OCI-LY3 (cell line): ENCODE data around the gene ARMH3.

ENCODE experiments used
- H2AFZ ChIP-seq: fragments of 200-600, 300-600 bp; shearing (Covaris generic); 2 replicates; pipeline ENCODE4 v1.6.0; 2014; ENCODE audit warnings: antibody characterized with exemption, low read depth, low read length
- H3K27ac ChIP-seq: fragments of 200-600, 300-600 bp; sonication (generic); 2 replicates; pipeline ENCODE4 v1.5.1; 2014; ENCODE audit warnings: mild to moderate bottlenecking, low read length, moderate library complexity, mixed read lengths
- H3K27me3 ChIP-seq: fragments of 200-600, 300-600 bp; sonication (generic); 2 replicates; pipeline ENCODE4 v1.6.1; 2014; ENCODE audit warnings: low read depth, low read length, mixed read lengths
- H3K36me3 ChIP-seq: fragments of 200-600, 300-600 bp; sonication (generic); replicated peaks from 2 replicates; pipeline ENCODE3; 2014; ENCODE audit warnings: low read depth, low read length, mixed read lengths
- H3K4me1 ChIP-seq: fragments of 300-600, 200-600 bp; sonication (generic); 2 replicates; pipeline ENCODE4 v1.6.1; 2014; ENCODE audit warnings: low read length, mixed read lengths
- H3K4me2 ChIP-seq: fragments of 200-600, 300-600 bp; sonication (generic); 2 replicates; pipeline ENCODE4 v1.6.1; 2014; ENCODE audit warnings: low read length, mixed read lengths
- H3K4me3 ChIP-seq: fragments of 300-600, 200-600 bp; sonication (generic); 2 replicates; pipeline ENCODE4 v1.5.1; 2014; ENCODE audit warnings: antibody characterized with exemption, mild to moderate bottlenecking, low read length, moderate library complexity
- H3K79me2 ChIP-seq: fragments of 300-600, 200-600 bp; shearing (Covaris generic); 2 replicates; pipeline ENCODE4 v1.6.1; 2014; ENCODE audit warnings: mild to moderate bottlenecking, low read length, mixed read lengths
- H3K9ac ChIP-seq: fragments of 300-600, 200-600 bp; shearing (Covaris generic); 2 replicates; pipeline ENCODE4 v1.6.0; 2014; ENCODE audit warnings: mild to moderate bottlenecking, low read length, moderate library complexity
- H3K9me3 ChIP-seq: fragments of 200-600, 300-600 bp; shearing (Covaris generic); 2 replicates; pipeline ENCODE4 v1.6.1; 2014; ENCODE audit warnings: low read length, mixed read lengths; ENCODE audit not compliant: insufficient read depth
- H4K20me1 ChIP-seq: fragments of 200-600, 300-600 bp; sonication (generic); 2 replicates; pipeline ENCODE4 v1.6.1; 2016; ENCODE audit warnings: low read length, mixed read lengths; ENCODE audit not compliant: insufficient read depth
- EZH2phosphoT487 ChIP-seq: fragments of 200-600 bp; shearing (Covaris generic); IDR thresholded peaks from 2 replicates; pipeline ENCODE4 v1.6.1; 2018; ENCODE audit warnings: antibody characterized with exemption, mixed run types, low read depth
- TF ChIP-seq, protein P1 (sequence below): fragments of 200-600, 300-600 bp; sonication (generic); IDR thresholded peaks from 2 replicates; pipeline ENCODE4 v1.5.1; 2014; ENCODE audit warnings: antibody characterized with exemption, low read length, low read depth

Gene ARMH3

DNA sequence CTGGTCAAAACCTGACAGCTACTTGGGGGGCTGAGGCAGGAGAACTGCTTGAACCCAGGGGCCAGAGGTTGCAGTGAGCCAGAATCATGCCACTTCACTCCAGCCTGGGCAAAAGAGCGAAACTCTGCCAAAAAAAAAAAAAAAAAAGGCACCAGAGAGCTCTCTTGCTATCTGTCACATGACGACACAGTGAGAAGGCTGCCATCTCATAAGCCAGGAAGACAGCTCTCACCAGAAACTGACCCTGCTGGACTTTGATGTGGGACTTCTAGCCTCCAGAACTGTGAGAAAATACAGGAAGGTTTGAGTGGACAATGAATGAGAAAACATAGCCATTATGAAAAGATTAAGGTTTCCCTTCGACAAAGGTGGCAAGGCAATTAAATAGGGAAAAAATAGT lies 161.2 kb downstream of the ARMH3 start:
- no peaks in the 10 kb centered on the region for H3K36me3 ChIP-seq
- H3K4me2 ChIP-seq = no peak overlapping the region
- no peak overlapping the region for H3K4me3 ChIP-seq
- H2AFZ ChIP-seq = no peak overlapping the region
- H3K9ac ChIP-seq = no peak overlapping the region
- H3K9me3 ChIP-seq = no peaks in the 10 kb centered on the region
- no peak for TF ChIP-seq EZH2phosphoT487
- TF ChIP-seq, protein P1, sequence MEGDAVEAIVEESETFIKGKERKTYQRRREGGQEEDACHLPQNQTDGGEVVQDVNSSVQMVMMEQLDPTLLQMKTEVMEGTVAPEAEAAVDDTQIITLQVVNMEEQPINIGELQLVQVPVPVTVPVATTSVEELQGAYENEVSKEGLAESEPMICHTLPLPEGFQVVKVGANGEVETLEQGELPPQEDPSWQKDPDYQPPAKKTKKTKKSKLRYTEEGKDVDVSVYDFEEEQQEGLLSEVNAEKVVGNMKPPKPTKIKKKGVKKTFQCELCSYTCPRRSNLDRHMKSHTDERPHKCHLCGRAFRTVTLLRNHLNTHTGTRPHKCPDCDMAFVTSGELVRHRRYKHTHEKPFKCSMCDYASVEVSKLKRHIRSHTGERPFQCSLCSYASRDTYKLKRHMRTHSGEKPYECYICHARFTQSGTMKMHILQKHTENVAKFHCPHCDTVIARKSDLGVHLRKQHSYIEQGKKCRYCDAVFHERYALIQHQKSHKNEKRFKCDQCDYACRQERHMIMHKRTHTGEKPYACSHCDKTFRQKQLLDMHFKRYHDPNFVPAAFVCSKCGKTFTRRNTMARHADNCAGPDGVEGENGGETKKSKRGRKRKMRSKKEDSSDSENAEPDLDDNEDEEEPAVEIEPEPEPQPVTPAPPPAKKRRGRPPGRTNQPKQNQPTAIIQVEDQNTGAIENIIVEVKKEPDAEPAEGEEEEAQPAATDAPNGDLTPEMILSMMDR = no peak
- no peaks in the 10 kb centered on the region for H3K27me3 ChIP-seq
- H3K79me2 ChIP-seq = no peaks in the 10 kb centered on the region
- peaks cover 17% of the 10 kb centered on the region for H3K4me1 ChIP-seq
- H3K27ac ChIP-seq = no peak overlapping the region
- H4K20me1 ChIP-seq = no peaks in the 10 kb centered on the region

DNA sequence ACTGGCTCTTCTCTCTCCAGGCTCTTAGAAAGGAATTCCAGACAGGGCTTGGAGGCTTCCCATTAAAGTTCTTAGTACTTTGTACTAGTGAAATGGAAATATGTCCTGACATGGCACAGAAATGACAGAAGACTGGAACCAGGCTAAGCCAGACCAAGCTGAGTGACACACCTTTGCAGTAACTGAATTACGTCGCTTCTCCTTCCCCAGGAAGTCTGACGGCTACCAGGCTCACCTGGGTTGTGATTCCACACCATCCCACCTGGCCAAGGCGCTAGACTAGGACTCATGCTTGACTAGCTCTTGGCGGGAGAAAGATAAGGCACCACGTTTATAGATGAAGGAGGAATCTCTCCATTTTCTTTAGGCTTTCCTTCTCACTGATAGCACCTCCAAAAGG lies 161.7 kb downstream of the ARMH3 start:
- Histone ChIP-seq H3K4me3 (no peak overlapping the region), H3K9me3 (no peaks in the 10 kb centered on the region), H3K79me2 (no peaks in the 10 kb centered on the region), H4K20me1 (no peaks in the 10 kb centered on the region), H2AFZ (no peak overlapping the region), H3K4me1 (peaks cover 21% of the 10 kb centered on the region), H3K4me2 (no peak overlapping the region), H3K27ac (no peak overlapping the region), H3K27me3 (no peaks in the 10 kb centered on the region), H3K9ac (no peak overlapping the region), H3K36me3 (no peaks in the 10 kb centered on the region)
- TF ChIP-seq, protein P1 = no peak
- TF ChIP-seq EZH2phosphoT487 = no peak

DNA sequence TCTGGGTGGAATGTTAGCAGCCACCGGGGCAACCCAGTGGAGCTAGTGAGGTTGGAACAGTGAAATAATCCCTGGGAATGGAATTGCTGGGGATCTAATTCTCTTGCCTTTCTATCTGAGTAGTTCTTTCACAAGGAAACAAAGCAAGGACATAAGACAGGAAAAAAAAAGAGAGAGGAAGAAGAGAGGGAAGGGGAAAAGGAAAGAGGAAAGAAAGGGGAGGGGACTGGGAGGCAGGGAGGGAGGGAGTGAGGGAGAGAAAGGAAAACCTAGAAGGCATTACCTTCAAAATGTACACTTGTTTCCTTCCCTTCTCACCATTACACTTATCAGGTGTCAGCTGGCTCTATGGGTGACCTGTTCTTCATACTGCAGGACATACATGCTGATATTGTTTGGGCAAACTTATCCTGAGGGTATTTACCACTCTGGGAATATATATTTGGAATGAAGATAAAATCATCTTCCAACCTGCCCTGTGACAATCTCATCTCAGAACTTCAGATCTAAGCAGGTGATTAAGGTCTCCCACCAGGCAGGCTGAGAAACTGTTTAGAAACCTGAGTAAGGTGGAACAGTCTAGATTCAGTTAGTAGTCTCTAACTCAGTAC lies 162.4 kb downstream of the ARMH3 start:
- Histone ChIP-seq H3K9me3 (no peaks in the 10 kb centered on the region), H2AFZ (no peak overlapping the region), H3K9ac (no peak overlapping the region), H4K20me1 (no peaks in the 10 kb centered on the region), H3K27me3 (no peaks in the 10 kb centered on the region), H3K4me3 (no peak overlapping the region), H3K4me2 (no peak overlapping the region), H3K36me3 (no peaks in the 10 kb centered on the region), H3K27ac (no peak overlapping the region), H3K79me2 (no peaks in the 10 kb centered on the region), H3K4me1 (peaks cover 28% of the 10 kb centered on the region)
- TF ChIP-seq EZH2phosphoT487 = no peak
- TF ChIP-seq, protein P1 = no peak

DNA sequence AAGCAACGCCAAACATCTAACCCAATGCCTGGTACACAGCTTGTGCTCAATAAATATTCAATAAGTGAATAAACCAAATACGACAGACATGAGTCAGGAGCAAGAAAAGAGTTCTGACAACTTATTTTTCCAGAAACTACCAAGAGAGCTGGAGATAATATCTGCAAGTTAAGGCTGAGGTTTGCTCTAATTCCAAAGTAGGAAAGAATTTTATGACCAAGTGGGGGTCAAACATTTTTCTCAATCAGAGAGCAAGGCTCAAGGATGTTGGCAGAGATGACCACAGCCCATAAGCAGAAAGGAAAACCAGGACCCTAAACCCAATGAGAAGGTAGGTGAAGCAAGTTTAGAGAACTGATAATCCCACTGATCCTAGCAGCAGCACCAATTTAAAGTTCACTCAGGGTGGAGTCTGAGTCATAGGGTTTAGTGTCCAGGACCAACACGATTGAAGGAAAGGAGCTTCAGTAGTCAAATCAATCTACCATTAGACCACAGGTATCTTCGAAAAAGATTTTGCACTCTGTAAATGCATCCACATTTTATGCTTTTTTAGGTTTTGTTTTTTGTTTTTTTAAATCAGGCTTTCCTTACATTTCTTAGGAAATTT lies 163.1 kb downstream of the ARMH3 start:
- no peak overlapping the region for H3K4me2 ChIP-seq
- H3K4me3 ChIP-seq = no peak overlapping the region
- H3K9ac ChIP-seq = no peak overlapping the region

More for the DNA sequence above, 163.1 kb downstream of the ARMH3 start:
- TF ChIP-seq, protein P1 = no peak
- TF ChIP-seq EZH2phosphoT487 = no peak
- Histone ChIP-seq H3K27me3 (no peaks in the 10 kb centered on the region), H3K9me3 (no peaks in the 10 kb centered on the region), H3K79me2 (no peaks in the 10 kb centered on the region), H2AFZ (no peak overlapping the region), H3K36me3 (no peaks in the 10 kb centered on the region), H3K27ac (no peak overlapping the region), H4K20me1 (no peaks in the 10 kb centered on the region), H3K4me1 (peaks cover 35% of the 10 kb centered on the region)
